ENCODE data around the gene COG5. TPM values are rescaled to one million over a fixed set of nuclear protein-coding genes. Genes with fewer than 3 reads are reported as not detected.

COG5 gene
- total RNA-seq, 4 donors from 2014 or later = 20.8 to 49.7 (median 25.7) TPM

DNA sequence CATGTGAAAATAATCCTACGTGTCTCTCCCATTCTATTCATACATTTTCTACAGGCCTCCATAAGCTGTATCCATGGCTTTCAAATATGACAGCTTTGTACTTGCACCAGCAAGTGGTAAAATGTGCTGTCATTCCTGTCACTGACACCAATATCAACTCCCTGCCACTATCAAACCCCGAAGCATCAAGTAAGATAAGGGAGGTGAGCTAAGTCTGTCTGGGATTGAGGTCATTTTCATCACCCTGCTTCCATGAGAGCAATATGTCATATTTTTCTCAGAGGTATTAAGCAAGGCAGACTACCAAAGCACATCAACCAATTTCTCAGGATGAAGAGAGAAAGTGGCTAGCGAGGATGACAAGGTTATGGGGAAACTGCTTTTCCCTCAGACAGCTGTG is 82.8 kb downstream of the COG5 start:
- DNase-seq = no peak
- Histone ChIP-seq H3K4me3 (no peak overlapping the region), H3K27me3 (no peaks in the 10 kb centered on the region), H3K36me3 (no peaks in the 10 kb centered on the region), H3K27ac (no peak overlapping the region), H3K4me1 (peaks cover 0 to 3% of the 10 kb centered on the region in 2 donors), H3K9me3 (no peaks in the 10 kb centered on the region)
- intact Hi-C loops (cut with DNase I; ENCODE audit: low total_unique reads) = no loop called here
- TF ChIP-seq POLR2A (IDR thresholded peaks at IDR 0.05) = no peak
- TF ChIP-seq, protein P1, sequence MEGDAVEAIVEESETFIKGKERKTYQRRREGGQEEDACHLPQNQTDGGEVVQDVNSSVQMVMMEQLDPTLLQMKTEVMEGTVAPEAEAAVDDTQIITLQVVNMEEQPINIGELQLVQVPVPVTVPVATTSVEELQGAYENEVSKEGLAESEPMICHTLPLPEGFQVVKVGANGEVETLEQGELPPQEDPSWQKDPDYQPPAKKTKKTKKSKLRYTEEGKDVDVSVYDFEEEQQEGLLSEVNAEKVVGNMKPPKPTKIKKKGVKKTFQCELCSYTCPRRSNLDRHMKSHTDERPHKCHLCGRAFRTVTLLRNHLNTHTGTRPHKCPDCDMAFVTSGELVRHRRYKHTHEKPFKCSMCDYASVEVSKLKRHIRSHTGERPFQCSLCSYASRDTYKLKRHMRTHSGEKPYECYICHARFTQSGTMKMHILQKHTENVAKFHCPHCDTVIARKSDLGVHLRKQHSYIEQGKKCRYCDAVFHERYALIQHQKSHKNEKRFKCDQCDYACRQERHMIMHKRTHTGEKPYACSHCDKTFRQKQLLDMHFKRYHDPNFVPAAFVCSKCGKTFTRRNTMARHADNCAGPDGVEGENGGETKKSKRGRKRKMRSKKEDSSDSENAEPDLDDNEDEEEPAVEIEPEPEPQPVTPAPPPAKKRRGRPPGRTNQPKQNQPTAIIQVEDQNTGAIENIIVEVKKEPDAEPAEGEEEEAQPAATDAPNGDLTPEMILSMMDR (IDR thresholded peaks at IDR 0.05 in 4 of 5, conservative IDR thresholded peaks at IDR 0.05 in 1 of 5) = no peak
- no peak for ATAC-seq
- in situ Hi-C loops (cut with MboI; ENCODE audit: low sequenced_read_pairs in 4 of 4) = no loop called here

DNA sequence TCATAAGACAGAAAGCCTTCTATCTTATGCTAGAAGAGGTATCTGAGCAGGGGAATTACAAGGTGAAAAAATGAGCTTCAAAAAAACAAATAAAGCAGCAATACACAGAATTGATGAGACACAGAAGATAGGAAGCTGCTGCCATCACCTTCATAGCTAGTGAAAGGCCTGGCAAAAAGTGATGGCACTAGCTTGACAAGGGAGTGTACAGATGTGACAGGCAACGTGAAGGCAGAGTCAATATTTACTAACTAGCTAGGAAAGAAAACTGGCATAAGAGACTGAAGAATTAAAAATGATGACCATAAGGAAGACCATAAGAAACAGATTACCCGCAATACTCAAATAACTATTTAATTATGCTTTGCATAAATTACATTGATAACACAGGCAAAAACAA is 84.4 kb downstream of the COG5 start:
- Histone ChIP-seq H3K4me1 (peaks cover 0 to 3% of the 10 kb centered on the region in 2 donors), H3K36me3 (no peaks in the 10 kb centered on the region), H3K9me3 (no peaks in the 10 kb centered on the region), H3K4me3 (no peak overlapping the region), H3K27me3 (no peaks in the 10 kb centered on the region), H3K27ac (no peak overlapping the region)
- DNase-seq (no peak), ATAC-seq (no peak)
- intact Hi-C loops (cut with DNase I; ENCODE audit: low total_unique reads) (no loop called here), in situ Hi-C loops (cut with MboI; ENCODE audit: low sequenced_read_pairs in 4 of 4) (no loop called here)
- TF ChIP-seq POLR2A (IDR thresholded peaks at IDR 0.05) = no peak
- TF ChIP-seq, protein P1 (IDR thresholded peaks at IDR 0.05 in 4 of 5, conservative IDR thresholded peaks at IDR 0.05 in 1 of 5) = no peak

GRCh38 chr7:107474104-107474521 is 89.6 kb downstream of the COG5 start:
- no peaks in the 10 kb centered on the region for H3K27me3 ChIP-seq
- H3K36me3 ChIP-seq = no peaks in the 10 kb centered on the region
- TF ChIP-seq POLR2A (IDR thresholded peaks at IDR 0.05) = no peak
- TF ChIP-seq, protein P1 (IDR thresholded peaks at IDR 0.05 in 4 of 5, conservative IDR thresholded peaks at IDR 0.05 in 1 of 5) = no peak
- H3K27ac ChIP-seq = no peak overlapping the region
- in situ Hi-C loops (cut with MboI; ENCODE audit: low sequenced_read_pairs in 4 of 4) = loop anchor here in 2 of 4 donors (25.0 kb wide), 2 partner anchors 388 to 413 kb away; partner anchors contain the start of gene DLD (in 1 of the 2)
- H3K4me3 ChIP-seq = no peak overlapping the region
- peaks cover 0 to 5% of the 10 kb centered on the region in 2 donors for H3K4me1 ChIP-seq
- intact Hi-C loops (cut with DNase I; ENCODE audit: low total_unique reads) = no loop called here
- no peaks in the 10 kb centered on the region for H3K9me3 ChIP-seq
- no peak for ATAC-seq
- no peak for DNase-seq

DNA sequence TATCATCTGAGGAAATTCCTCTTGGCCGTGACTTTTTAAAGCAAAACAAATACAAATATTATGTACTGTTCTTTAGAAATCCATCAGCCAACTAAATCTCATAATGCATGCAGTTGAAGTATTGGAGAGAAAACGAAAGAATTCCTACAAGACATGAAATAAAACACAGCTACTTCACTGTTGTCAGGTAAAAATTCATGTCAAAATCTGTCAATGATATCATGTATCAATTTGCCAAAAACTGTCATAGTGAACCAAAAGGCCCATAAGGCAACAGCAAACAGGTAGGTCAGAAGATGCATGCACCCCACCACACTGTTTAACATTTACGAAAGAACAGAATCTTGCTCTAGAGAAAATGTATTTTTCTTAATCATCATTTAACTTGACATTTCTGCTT is 91.6 kb downstream of the COG5 start:
- Histone ChIP-seq H3K36me3 (no peaks in the 10 kb centered on the region), H3K4me3 (no peak overlapping the region), H3K4me1 (peaks cover 0 to 4% of the 10 kb centered on the region in 2 donors), H3K27ac (no peak overlapping the region), H3K27me3 (no peaks in the 10 kb centered on the region), H3K9me3 (no peaks in the 10 kb centered on the region)
- in situ Hi-C loops (cut with MboI; ENCODE audit: low sequenced_read_pairs in 4 of 4) = loop anchor here in 2 of 4 donors (25.0 kb wide), 2 partner anchors 390 to 415 kb away; partner anchors contain the start of gene DLD (in 1 of the 2)
- TF ChIP-seq, protein P1 (IDR thresholded peaks at IDR 0.05 in 4 of 5, conservative IDR thresholded peaks at IDR 0.05 in 1 of 5) = no peak
- TF ChIP-seq POLR2A (IDR thresholded peaks at IDR 0.05) = no peak
- intact Hi-C loops (cut with DNase I; ENCODE audit: low total_unique reads) = no loop called here
- ATAC-seq = no peak
- DNase-seq = no peak
